GM12872 (cell line): Measurements from ENCODE around the gene JAM2.

Source experiments
- CTCF ChIP-seq: IDR thresholded peaks from 3 replicates; pipeline ENCODE4 v1.5.1; 2011; ENCODE audit warnings: low read depth, mild to moderate bottlenecking, low read length, moderate library complexity; ENCODE audit not compliant: insufficient read depth

JAM2 gene

GRCh38 chr21:25764065-25764464 is 125.0 kb downstream of the JAM2 start:
- no peak for TF ChIP-seq CTCF
